SIG-M5 (cell line): ENCODE results near the gene ALS2CL.

ENCODE experiments used
- DNase-seq: peaks from one replicate; lab custom pipeline; 2025; lab: John Stamatoyannopoulos, UW

The ALS2CL gene

DNA sequence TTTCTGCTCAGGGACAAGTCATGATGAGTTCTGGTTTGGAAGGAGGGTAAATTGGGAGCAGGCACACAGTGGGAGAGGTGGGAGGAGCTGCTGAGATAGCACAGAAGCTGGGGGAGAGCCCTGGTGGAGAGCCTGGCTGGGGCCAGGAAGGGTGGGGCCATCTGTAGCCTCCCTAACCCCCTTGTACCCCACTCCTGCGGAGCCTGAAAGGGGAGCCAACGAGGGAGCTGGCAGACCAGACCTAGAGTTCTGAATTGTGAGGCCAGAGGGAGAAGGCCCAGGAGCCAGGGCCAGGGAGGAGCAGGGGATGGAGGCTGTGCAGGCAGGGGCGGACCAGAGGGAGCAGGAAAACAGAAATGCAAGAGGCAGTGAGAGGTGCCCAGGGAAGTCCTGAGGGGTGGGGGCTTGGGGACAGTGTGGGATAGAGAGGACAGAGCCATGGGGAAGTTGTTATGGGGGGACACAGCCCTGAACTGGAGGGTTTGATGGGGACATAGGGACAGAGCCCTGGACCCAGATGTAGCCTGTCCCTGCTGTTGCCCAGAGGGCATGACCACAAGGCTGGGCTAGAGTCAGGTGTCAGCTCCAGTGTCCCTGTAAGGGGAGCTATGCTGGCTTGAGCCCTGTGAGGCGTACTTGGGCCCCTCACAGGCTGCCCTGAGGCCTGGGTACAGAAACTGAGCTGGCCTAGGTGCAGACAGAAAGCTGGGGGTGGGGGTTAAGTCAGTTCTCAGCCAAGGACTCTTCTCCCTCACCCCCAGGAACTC, 8.9 kb upstream of the ALS2CL start:
- no peak for DNase-seq

- DNase-seq, result no peak
Observed at GRCh38 chr3:46701181-46701939, 7.9 kb upstream of the ALS2CL start, which contains the start of gene TMIE. TSS of gene TMIE (plus strand) at chr3:46701392. CDS start at chr3:46701488, 96 bp downstream.

GRCh38 chr3:46700772-46701171, 7.3 kb upstream of the ALS2CL start:
- no peak for DNase-seq

GRCh38 chr3:46699676-46700523, 6.4 kb upstream of the ALS2CL start:
- no peak for DNase-seq

DNA sequence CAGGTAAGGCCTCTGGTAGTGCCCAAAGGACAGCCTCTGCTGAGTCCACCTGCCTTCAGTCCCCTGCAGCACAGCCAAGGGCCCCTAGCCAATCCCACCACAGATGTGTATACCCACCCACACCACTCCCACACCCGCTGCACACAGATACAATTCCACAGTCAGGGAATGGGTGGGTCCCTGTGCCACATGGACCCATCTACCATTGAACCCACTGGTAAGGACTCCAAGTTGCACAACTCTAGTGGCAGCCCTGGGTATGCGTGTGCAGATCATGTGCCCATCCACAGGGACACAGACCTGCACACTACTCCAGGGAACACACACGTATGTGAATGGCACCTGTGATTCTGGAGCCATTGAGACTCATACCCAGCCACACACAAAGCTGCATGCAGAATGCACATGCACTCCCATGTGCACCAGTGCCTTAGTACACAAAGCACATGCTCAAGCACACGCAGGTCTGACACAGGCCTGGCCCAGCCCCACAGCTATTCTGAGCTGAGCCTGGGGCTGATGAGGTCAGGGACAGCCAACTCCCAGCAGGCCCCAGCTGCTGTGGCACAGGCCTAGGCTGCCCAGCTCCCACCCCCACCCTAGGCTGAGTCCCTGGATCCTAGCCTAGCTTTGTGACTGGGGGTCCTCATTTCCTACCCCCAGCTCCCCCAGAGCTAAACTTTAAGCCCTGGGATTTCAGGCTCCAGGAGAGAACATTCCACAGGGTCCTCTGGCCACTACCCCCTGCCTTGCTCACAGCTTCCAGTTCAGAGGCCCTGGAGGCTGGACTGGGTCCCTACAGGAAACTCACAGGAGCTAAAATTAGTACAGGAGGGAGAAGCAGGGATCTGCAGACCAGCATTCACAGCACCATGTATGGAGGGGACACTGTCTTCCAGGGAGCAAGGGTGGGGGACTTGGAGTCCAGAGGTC, 2.7 kb upstream of the ALS2CL start:
- no peak for DNase-seq

GRCh38 chr3:46695177-46695961, 1.9 kb upstream of the ALS2CL start:
- DNase-seq, result no peak

GRCh38 chr3:46694520-46694919, 1.0 kb upstream of the ALS2CL start:
- DNase-seq, result no peak

DNA sequence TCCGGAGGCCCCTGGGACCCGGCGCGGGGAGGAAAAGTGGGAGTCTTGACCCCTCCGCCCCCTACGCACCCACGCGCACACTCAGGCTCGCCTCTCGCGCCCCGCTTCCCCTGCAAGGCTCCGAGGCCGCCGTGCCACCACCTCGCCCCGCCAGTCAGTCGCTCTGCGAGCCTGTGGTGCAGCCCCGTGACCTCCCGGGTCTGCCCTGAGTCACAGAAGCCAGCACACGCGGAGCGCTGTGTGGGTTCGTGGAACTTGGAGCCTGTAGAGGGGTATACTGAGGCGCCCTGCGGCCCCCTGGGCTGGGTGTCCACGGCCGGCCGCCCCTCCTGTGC, 380 bp upstream of the ALS2CL start:
- DNase-seq, result no peak

GRCh38 chr3:46692566-46692990, 901 bp downstream of the ALS2CL start:
- DNase-seq, result no peak

DNA sequence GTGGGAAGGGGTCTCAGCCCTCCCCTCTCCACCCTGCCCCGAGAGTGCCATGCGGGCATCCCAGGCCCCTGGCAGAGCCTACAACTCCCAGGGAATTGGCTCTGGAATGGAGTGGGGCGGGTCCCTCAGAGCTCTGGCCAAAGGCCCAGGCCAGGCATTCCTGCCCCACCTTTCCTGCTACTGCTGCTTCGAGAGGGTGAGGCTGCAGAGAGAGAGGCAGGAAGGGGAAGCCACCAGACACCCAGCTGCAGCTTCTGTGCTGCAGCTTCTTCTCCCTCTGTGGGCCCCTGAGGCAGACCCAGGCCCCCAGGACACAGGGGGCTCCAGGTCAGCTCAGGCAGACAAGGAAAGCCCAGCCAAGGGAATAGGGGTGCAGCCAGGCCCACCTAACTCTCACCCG, 2.7 kb downstream of the ALS2CL start:
- no peak for DNase-seq

GRCh38 chr3:46685446-46685845, 8.0 kb downstream of the ALS2CL start:
- DNase-seq, result no peak

- DNase-seq, result no peak
Observed at GRCh38 chr3:46684891-46685290, 8.6 kb downstream of the ALS2CL start.

- no peak for DNase-seq
Observed at GRCh38 chr3:46682974-46683373, 10.5 kb downstream of the ALS2CL start.

GRCh38 chr3:46681856-46682540, 11.5 kb downstream of the ALS2CL start:
- no peak for DNase-seq

GRCh38 chr3:46681387-46681786, 12.1 kb downstream of the ALS2CL start:
- DNase-seq, result no peak

GRCh38 chr3:46680298-46680826, 13.1 kb downstream of the ALS2CL start:
- DNase-seq, result no peak

GRCh38 chr3:46679681-46680080, 13.8 kb downstream of the ALS2CL start:
- DNase-seq, result no peak

DNA sequence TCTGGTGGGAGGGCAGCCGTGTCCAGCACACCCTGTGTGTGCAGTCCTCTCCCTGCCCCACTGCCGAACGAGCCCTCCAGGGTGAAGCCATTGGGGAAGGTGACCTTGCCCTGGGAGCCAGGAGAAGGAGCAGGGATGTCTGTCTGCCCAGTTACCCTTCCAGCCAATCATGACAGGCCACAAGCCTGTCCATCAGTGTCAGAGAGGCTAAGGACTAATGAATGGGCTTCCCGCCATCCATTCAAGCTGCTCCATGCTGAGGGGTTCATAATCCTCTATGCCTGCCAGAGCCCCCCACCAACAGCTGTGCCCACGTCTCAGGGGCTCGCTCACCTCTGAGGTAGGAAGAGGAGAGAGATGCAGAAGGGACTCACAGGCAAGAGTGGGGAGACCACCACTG, 15.2 kb downstream of the ALS2CL start:
- DNase-seq, result no peak

DNA sequence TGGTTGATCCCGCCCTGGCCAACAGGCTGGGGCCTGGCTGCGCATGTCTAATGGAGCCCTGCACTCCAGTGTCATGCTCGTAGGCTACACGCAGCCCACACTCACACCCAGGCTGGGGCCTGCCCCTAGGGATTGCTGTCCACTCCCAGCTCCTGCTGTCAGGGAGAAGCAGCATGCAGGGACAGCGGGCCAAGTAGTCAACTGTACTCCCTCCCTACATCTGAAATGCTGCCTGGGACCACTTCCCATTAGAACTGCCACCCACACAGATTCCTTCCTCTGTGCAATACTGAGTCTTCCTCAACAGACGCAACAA, 16.1 kb downstream of the ALS2CL start:
- DNase-seq, result no peak
